Astrocyte (in vitro differentiated cells and primary cell): ENCODE measurements around the gene XDH.

Experiments used
- CTCF ChIP-seq: IDR thresholded peaks from 2 replicates; pipeline ENCODE4 v1.5.1; 2011; ENCODE audit warnings: low read depth, mild to moderate bottlenecking, inconsistent platforms, low read length, moderate library complexity; ENCODE audit not compliant: insufficient read depth
- EZH2 ChIP-seq: IDR thresholded peaks from 2 replicates; pipeline ENCODE4 v1.6.1; 2012; ENCODE audit warnings: mild to moderate bottlenecking, low read length, inconsistent platforms; ENCODE audit not compliant: insufficient read depth

- TF ChIP-seq CTCF (no peak), EZH2 (no peak)
These were observed 26.2 kb upstream of the XDH start for GRCh38 chr2:31440764-31441163.
